NB4 (cell line): ENCODE measurements around the gene RIC8A.

Source experiments
- DNase-seq: peaks from one replicate; pipeline ENCODE4 v3.0.0; 2010; ENCODE audit warnings: low read depth
- H3K4me3 ChIP-seq: one replicate; pipeline ENCODE4 v1.5.1; 2011; ENCODE audit warnings: mild to moderate bottlenecking, low read depth, low read length, moderate library complexity
- MYC ChIP-seq: IDR thresholded peaks from 2 replicates; pipeline ENCODE4 v1.6.1; 2011; ENCODE audit warnings: low read depth, low read length
- POLR2A ChIP-seq: IDR thresholded peaks from 2 replicates; pipeline ENCODE4 v1.6.1; 2011; ENCODE audit warnings: mild to moderate bottlenecking; ENCODE audit not compliant: insufficient read length; ENCODE audit errors: extremely low read depth
- TF ChIP-seq, protein P1 (sequence below): IDR thresholded peaks from one replicate; pipeline ENCODE4 v1.5.1; 2012; ENCODE audit warnings: low read depth, low read length
- TF ChIP-seq, protein P2 (sequence below): IDR thresholded peaks from 2 replicates; pipeline ENCODE4 v1.6.1; 2011; ENCODE audit warnings: low read depth, low read length

Gene RIC8A

DNA sequence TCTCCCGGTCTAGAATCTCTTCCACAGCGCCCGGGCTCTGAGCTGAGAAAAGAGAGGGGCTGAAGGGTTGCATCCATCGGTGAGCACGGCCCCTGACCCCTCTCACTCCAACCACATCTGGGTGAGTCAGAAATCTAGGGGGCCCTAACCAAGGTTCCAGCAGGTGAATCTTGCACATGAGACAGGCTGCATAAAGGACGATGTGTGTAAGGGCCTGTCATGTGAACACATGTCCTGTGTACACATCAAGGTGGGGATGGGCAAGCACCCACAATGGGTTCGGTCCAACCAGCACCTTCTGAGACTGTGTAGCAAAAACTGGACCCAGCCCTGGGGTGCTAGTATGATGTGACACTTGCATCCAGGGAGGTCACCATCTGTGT is 1.5 kb upstream of the RIC8A start:
- TF ChIP-seq MYC (no peak), POLR2A (no peak)
- TF ChIP-seq, protein P1, sequence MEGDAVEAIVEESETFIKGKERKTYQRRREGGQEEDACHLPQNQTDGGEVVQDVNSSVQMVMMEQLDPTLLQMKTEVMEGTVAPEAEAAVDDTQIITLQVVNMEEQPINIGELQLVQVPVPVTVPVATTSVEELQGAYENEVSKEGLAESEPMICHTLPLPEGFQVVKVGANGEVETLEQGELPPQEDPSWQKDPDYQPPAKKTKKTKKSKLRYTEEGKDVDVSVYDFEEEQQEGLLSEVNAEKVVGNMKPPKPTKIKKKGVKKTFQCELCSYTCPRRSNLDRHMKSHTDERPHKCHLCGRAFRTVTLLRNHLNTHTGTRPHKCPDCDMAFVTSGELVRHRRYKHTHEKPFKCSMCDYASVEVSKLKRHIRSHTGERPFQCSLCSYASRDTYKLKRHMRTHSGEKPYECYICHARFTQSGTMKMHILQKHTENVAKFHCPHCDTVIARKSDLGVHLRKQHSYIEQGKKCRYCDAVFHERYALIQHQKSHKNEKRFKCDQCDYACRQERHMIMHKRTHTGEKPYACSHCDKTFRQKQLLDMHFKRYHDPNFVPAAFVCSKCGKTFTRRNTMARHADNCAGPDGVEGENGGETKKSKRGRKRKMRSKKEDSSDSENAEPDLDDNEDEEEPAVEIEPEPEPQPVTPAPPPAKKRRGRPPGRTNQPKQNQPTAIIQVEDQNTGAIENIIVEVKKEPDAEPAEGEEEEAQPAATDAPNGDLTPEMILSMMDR = no peak
- TF ChIP-seq, protein P2, sequence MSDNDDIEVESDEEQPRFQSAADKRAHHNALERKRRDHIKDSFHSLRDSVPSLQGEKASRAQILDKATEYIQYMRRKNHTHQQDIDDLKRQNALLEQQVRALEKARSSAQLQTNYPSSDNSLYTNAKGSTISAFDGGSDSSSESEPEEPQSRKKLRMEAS = no peak
- H3K4me3 ChIP-seq = peak overlapping the region; percentile 88
- no peak for DNase-seq

DNA sequence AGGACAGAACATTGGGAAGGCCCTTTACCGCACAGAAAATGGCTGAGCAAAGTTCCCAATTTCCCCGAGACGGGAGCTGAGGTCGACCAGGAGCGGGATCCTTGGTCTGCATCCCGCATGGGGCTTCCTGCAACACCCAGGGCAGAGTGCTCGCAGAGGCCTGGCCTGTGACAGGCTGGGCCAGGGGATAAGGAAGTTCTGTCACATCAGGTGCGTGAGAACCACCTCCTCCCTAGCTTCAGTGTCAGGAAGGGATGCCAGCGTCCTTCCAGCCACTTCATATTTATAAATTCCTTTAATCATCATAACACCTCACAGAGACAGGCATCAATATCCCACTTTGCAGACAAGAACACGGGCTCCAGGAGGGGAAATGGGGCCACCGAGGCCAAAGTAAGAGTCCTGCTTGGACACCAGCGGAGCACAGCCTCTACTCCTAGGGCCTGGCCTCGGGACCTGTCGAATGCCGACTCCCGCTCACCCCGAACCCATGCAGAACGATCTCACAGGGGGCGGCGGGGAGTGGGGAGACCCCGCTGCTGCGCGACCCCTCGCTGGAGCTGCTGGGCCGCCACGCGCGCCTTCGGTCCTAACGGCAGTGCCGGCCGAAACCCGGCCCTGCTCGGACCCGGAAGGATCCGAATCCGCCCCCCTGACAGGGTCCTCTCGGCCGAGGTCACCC is 841 bp upstream of the RIC8A start:
- DNase-seq = peak; percentile 40
- H3K4me3 ChIP-seq = peak overlapping the region; percentile 88
- TF ChIP-seq POLR2A = no peak
- TF ChIP-seq, protein P2 = no peak
- TF ChIP-seq, protein P1 = no peak
- no peak for TF ChIP-seq MYC

DNA sequence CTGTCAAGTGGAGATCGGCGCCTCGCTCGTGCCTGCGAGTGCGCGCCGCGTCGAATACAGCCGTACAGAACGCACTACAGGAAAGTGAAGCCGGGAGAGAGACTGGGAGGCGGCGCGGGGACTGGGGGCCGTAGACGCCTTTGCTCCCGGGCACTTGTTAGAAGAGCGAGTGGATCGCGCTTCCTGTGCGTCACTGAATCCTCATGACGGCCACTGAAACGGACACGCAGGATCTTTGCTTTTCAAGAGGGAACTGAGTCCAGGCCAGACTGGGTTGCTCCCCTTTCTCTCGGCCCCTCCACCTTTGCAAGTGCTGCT is 314 bp downstream of the RIC8A start:
- peak overlapping the region; percentile 97 for H3K4me3 ChIP-seq
- no peak for DNase-seq
- TF ChIP-seq, protein P1 = no peak
- TF ChIP-seq POLR2A (no peak), MYC (no peak)
- TF ChIP-seq, protein P2 = no peak

DNA sequence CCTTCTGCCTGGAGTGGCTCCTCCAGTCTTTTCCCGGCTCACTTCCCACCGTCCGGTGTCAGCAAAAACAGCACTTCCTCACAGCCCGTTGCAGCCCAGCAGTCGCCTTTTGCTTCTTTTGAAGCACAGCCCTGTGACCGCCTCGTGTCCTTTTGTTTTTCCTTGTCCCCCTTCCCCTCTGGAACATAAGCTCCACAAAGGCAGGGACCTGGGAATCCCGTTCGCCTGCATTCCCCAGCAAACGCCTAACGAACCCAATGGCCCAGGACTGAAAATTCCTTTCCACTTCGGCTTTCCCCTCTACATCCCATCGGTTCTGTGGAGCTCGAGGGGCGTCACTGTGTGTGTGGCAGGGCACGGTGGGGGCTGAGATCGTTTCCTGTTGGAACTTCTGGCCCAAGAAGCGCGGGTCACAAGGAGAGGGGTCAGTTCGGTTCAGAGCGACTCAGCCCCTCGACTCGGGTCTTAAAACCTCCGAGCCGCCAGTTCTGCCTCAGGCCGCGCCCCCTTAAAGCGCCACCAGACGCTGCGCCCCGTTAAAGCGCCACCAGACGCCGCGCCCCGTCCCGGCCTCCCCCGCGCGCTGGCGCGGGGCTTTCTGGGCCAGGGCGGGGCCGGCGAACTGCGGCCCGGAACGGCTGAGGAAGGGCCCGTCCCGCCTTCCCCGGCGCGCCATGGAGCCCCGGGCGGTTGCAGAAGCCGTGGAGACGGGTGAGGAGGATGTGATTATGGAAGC is 841 bp downstream of the RIC8A start:
- peak; percentile 89 for DNase-seq
- TF ChIP-seq, protein P2 = 0 out of 2 replicates have a peak, but pooled peaks have one; percentile 38
- TF ChIP-seq, protein P1 = no peak
- TF ChIP-seq MYC (peak; percentile 42; the same call in 1 of the 2 replicates), POLR2A (peak; percentile 82)
- peak overlapping the region; percentile 97 for H3K4me3 ChIP-seq

DNA sequence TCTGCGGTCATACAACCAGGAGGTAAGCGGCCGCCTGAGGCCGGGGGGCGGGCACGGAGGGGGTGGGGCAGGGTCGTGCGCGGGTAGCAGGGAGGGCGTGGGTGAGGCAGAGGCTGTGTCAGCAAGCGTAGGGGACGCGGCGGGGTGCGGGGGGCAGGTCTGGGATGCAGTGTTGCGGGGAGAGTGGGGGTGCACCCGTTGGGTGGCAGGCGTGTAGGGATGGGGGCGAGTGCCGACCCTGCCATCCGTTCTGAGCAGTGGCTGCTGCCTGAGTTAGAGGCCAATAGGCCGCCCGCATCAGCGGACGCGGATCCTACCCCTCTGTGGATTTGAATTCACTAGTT is 1.4 kb downstream of the RIC8A start:
- no peak for DNase-seq
- peak overlapping the region; percentile 76 for H3K4me3 ChIP-seq
- no peak for TF ChIP-seq POLR2A
- TF ChIP-seq, protein P1 = no peak
- no peak for TF ChIP-seq MYC
- TF ChIP-seq, protein P2 = no peak
